Measurements from ENCODE around the gene QSOX2. TPM values are rescaled to one million over a fixed set of nuclear protein-coding genes. Genes with fewer than 3 reads are reported as not detected.

QSOX2 gene
- polyA plus RNA-seq, 1 experiment, result 14.7 TPM

DNA sequence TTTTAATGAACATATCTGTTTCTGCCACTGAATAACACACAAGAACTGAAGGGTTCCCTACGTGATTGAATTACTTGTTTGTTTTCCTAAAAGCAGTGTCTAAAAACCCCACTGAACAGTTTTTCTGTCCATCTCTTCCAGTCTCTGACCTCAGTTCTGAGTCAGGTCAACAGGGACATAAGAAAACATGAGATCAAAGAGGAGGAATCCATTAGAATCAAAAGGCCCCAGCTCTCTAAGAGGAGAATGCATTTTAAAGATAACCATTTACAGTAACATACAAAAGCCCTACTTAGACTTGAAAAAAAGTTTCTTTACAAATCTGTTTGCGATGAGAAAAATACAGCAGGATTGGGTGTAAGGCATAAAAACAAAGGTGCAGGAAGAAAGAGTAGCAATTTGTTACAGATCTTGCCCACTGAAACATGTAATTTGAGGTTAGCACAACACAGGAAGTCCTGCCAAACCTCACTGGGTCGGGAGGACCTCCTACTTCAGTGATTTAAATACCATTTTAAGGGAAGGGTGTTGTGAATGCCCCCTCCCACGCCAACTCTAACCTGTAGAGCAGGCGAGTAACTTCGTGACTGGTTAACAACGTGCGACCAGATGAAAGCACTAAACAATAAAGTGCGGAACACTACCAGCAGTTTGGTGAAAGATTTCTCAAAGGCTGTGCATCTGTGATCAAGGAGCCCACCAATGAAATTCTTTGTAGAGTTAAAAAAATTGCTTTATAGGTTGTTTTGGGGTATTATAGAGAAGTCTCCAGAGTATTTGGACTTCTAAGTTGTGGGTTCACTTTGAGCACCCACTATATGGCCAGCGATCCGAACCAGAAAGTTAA, 1.3 kb downstream of the QSOX2 start:
- ChIA-PET POLR2A (no interaction called here), CTCF (interaction anchor here (0.7 kb wide), 1 partner anchor 40 kb away, joined by 8 read pairs; no protein-coding TSS in a partner anchor)
- Histone ChIP-seq H3K9me3 (ENCODE audit: control insufficient read depth, insufficient read depth, low read length) (no peaks in the 10 kb centered on the region), H3K4me3 (ENCODE audit: low read depth, low read length) (peak overlapping the region; percentile 77), H3K27me3 (ENCODE audit: control insufficient read depth, insufficient read depth, low read length) (peaks cover 26% of the 10 kb centered on the region), H3K27ac (ENCODE audit: low read depth, low read length) (no peak overlapping the region)
- TF ChIP-seq, protein P1, sequence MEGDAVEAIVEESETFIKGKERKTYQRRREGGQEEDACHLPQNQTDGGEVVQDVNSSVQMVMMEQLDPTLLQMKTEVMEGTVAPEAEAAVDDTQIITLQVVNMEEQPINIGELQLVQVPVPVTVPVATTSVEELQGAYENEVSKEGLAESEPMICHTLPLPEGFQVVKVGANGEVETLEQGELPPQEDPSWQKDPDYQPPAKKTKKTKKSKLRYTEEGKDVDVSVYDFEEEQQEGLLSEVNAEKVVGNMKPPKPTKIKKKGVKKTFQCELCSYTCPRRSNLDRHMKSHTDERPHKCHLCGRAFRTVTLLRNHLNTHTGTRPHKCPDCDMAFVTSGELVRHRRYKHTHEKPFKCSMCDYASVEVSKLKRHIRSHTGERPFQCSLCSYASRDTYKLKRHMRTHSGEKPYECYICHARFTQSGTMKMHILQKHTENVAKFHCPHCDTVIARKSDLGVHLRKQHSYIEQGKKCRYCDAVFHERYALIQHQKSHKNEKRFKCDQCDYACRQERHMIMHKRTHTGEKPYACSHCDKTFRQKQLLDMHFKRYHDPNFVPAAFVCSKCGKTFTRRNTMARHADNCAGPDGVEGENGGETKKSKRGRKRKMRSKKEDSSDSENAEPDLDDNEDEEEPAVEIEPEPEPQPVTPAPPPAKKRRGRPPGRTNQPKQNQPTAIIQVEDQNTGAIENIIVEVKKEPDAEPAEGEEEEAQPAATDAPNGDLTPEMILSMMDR (IDR thresholded peaks at IDR 0.05; ENCODE audit: low read depth, low read length), result no peak
- DNase-seq (ENCODE audit: low read depth, low spot score), result no peak

DNA sequence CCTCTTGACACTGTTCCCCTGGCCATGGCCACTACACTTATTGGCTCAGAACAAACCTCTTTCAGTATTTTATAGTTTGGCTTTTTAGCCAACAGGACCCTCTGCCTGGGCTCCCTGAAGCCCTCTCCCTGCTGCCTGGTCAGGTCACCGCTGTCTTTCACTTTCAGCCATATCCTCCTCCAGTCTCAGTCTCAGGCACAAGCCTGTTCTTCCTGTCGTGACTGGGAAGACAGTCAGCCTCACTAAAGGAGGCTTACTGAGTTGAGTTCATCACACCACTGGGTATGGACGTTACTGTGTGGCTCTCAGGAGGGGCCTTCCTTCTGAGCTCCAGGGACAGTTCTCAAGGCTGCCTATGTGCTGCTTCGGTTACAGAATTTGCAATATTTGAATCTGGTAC, 2.0 kb downstream of the QSOX2 start:
- Histone ChIP-seq H3K4me3 (ENCODE audit: low read depth, low read length) (no peak overlapping the region), H3K9me3 (ENCODE audit: control insufficient read depth, insufficient read depth, low read length) (no peaks in the 10 kb centered on the region; the same call in 1 of the 2 replicates), H3K27ac (ENCODE audit: low read depth, low read length) (no peak overlapping the region), H3K27me3 (ENCODE audit: control insufficient read depth, insufficient read depth, low read length) (peaks cover 21% of the 10 kb centered on the region)
- ChIA-PET CTCF (interaction anchor here (1.0 kb wide), 1 partner anchor 73 kb away, joined by 3 read pairs; no protein-coding TSS in a partner anchor), POLR2A (no interaction called here)
- no peak for DNase-seq (ENCODE audit: low read depth, low spot score)
- TF ChIP-seq, protein P1 (IDR thresholded peaks at IDR 0.05; ENCODE audit: low read depth, low read length), result no peak

DNA sequence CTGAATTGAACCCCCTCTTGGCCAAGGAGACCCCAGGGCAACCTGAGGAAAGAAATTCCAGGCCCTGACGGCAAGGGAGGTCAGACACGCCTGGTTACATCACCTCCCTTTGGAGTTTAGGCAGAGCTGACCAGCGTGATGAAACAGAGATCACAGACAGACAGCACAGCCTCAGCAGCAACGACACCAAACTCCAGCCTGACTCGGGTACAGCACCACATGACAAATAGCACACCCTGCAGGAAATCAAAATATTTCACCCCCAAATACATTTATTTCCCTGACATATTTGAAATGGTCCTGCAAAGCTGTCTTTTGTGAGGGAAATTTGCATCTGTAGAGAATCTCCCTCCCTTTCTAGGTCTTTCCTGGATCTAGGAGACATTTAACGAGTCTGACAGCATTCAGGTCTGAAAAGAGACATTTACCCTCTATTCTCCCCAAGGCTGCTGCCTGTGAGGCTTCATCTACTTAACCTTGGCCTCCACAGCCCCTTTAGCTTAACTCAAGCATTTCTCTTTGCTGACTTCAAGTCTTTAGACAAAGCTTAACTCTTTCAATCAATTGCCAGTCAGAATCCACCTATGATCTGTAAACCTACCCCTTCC, 2.6 kb downstream of the QSOX2 start:
- POLR2A ChIA-PET, result no interaction called here

GRCh38 chr9:136242248-136242647, 3.4 kb downstream of the QSOX2 start:
- Histone ChIP-seq H3K27me3 (ENCODE audit: control insufficient read depth, insufficient read depth, low read length) (peaks cover 7% of the 10 kb centered on the region), H3K27ac (ENCODE audit: low read depth, low read length) (no peak overlapping the region), H3K9me3 (ENCODE audit: control insufficient read depth, insufficient read depth, low read length) (no peaks in the 10 kb centered on the region; the same call in 1 of the 2 replicates), H3K4me3 (ENCODE audit: low read depth, low read length) (no peak overlapping the region)
- no peak for DNase-seq (ENCODE audit: low read depth, low spot score)
- TF ChIP-seq, protein P1 (IDR thresholded peaks at IDR 0.05; ENCODE audit: low read depth, low read length), result no peak
- CTCF ChIA-PET, result interaction anchor here (1.4 kb wide), 1 partner anchor 15 kb away, joined by 3 read pairs; no protein-coding TSS in a partner anchor
- POLR2A ChIA-PET, result no interaction called here

More for the DNA sequence above, 2.6 kb downstream of the QSOX2 start:
- TF ChIP-seq, protein P1 (IDR thresholded peaks at IDR 0.05; ENCODE audit: low read depth, low read length), result no peak
- CTCF ChIA-PET, result interaction anchor here (1.0 to 1.4 kb wide), 2 partner anchors 16 to 73 kb away, joined by 3 read pairs; no protein-coding TSS in a partner anchor
- H3K9me3 ChIP-seq (ENCODE audit: control insufficient read depth, insufficient read depth, low read length), result no peaks in the 10 kb centered on the region; the same call in 1 of the 2 replicates
- H3K4me3 ChIP-seq (ENCODE audit: low read depth, low read length), result no peak overlapping the region
- no peak overlapping the region for H3K27ac ChIP-seq (ENCODE audit: low read depth, low read length)
- no peak for DNase-seq (ENCODE audit: low read depth, low spot score)
- H3K27me3 ChIP-seq (ENCODE audit: control insufficient read depth, insufficient read depth, low read length), result peaks cover 15% of the 10 kb centered on the region

DNA sequence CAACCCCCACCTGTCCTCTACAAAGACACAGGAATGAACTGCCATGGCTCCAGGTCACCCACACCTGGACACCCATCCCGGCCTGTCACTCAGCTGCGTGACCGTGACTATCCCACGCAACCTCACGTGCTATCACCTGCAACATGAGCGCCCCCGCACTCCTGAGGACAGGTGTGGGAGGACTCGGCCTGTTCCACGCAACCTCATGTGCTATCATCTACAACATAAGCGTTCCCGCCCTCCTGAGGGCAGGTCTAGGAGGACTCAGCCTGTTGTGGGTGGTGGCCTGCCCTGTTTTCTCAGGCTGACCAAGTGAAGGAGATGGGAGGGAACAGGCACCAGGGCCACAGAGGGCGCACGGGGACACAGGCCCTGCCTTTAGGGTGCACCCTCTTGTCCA, 4.1 kb downstream of the QSOX2 start:
- H3K4me3 ChIP-seq (ENCODE audit: low read depth, low read length), result no peak overlapping the region
- H3K9me3 ChIP-seq (ENCODE audit: control insufficient read depth, insufficient read depth, low read length), result no peaks in the 10 kb centered on the region; the same call in 1 of the 2 replicates
- H3K27me3 ChIP-seq (ENCODE audit: control insufficient read depth, insufficient read depth, low read length), result peaks cover 2% of the 10 kb centered on the region
- no peak overlapping the region for H3K27ac ChIP-seq (ENCODE audit: low read depth, low read length)
- TF ChIP-seq, protein P1 (IDR thresholded peaks at IDR 0.05; ENCODE audit: low read depth, low read length), result no peak
- no peak for DNase-seq (ENCODE audit: low read depth, low spot score)
- ChIA-PET POLR2A (no interaction called here), CTCF (interaction anchor here (1.4 kb wide), 1 partner anchor 15 kb away, joined by 3 read pairs; no protein-coding TSS in a partner anchor)

Measured in AG04450 (cell line).